GM10266 (cell line): ENCODE measurements around the gene PDE8B.

Experiments used
- DNase-seq: peaks from one replicate; pipeline ENCODE4 v3.0.0; 2012; ENCODE audit errors: extremely low spot score
- CTCF ChIP-seq: IDR thresholded peaks from 2 replicates; pipeline ENCODE4 v1.5.1; 2012; ENCODE audit warnings: mild to moderate bottlenecking, low read depth; ENCODE audit not compliant: control insufficient read depth, insufficient read depth; ENCODE audit errors: missing control alignments

PDE8B gene

GRCh38 chr5:77402796-77403195 is 192.3 kb downstream of the PDE8B start:
- TF ChIP-seq CTCF = no peak

GRCh38 chr5:77407152-77407551 is 196.7 kb downstream of the PDE8B start:
- TF ChIP-seq CTCF = no peak
- DNase-seq = no peak

More at GRCh38 chr5:77402796-77403195, 192.3 kb downstream of the PDE8B start:
- DNase-seq = no peak

GRCh38 chr5:77409870-77410621 is 199.6 kb downstream of the PDE8B start:
- no peak for DNase-seq
- no peak for TF ChIP-seq CTCF

- no peak for DNase-seq
- TF ChIP-seq CTCF = no peak
These were observed 202.6 kb downstream of the PDE8B start for GRCh38 chr5:77413049-77413448.

GRCh38 chr5:77418162-77418561 is 207.7 kb downstream of the PDE8B start:
- no peak for TF ChIP-seq CTCF
- no peak for DNase-seq

- no peak for DNase-seq
- TF ChIP-seq CTCF = no peak
These were observed 208.4 kb downstream of the PDE8B start for GRCh38 chr5:77418601-77419581.
